ENCODE measurements around the gene NOX4. TPM values are rescaled to one million over a fixed set of nuclear protein-coding genes. Genes with fewer than 3 reads are reported as not detected.
"Not testable (repeated sequence)": the region's sequence is repeated elsewhere in the genome, so short reads cannot be mapped to it uniquely, and the experiment has no call there.

The NOX4 gene
- total and polyA plus RNA-seq, 2 donors (not counting 1 experiment from before 2014, with no cell fraction given): not detected

DNA sequence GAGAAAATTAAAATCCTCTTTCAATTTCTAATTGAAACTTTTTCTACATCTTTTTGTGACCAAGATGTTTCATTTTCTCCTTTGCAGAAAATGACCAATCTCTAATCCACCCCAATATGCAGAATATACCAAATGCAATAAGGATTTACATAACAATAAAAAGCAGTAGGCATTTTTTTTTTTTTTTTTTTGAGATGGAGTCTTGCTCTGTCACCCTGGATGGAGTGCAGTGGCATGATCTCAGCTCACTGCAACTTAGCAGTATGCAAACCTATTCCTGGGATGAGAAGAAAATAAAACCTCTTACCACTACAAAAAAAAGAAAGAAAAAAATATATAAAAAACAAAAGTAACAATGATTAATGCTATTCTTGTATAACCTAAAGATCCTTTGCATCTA, 132.0 kb downstream of the NOX4 start:
- H3K4me3 ChIP-seq (ENCODE audit: control extremely low read depth in 1 of 5, extremely low read depth in 1 of 5, insufficient read depth in 1 of 5, low read depth in 2 of 5, low read length in 4 of 5); intact Hi-C loops (cut with micrococcal nuclease); H3K79me2 ChIP-seq (ENCODE audit: control insufficient read depth, insufficient read depth, low read length); H3K4me1 Mint-ChIP-seq; ATAC-seq (ENCODE audit: low read depth); H4K20me1 ChIP-seq (ENCODE audit: control insufficient read depth, insufficient read depth, low read length, poor library complexity, severe bottlenecking); CTCF ChIA-PET; H3K4me1 ChIP-seq (ENCODE audit: control insufficient read depth in 2 of 2, insufficient read depth in 2 of 2, low read length in 2 of 2); H3K9me3 Mint-ChIP-seq (ENCODE audit: insufficient read depth); H3K4me2 ChIP-seq (replicated peaks; ENCODE audit: low read depth, low read length, poor library complexity, severe bottlenecking); H2AFZ ChIP-seq (ENCODE audit: insufficient read depth, low read depth, low read length, poor library complexity, severe bottlenecking); H3K27ac ChIP-seq (ENCODE audit: low read length in 2 of 2); H3K9ac ChIP-seq (ENCODE audit: low read length); POLR2A ChIA-PET; H3K9me3 ChIP-seq (ENCODE audit: control extremely low read depth in 1 of 3, control insufficient read depth in 2 of 3, insufficient read depth in 1 of 3, low read length in 2 of 3); H3K27me3 ChIP-seq (replicated peaks in 1 of 4; ENCODE audit: control extremely low read depth in 1 of 4, control insufficient read depth in 3 of 4, insufficient read depth in 4 of 4, low read length in 3 of 4); DNase-seq; H3K4me3 Mint-ChIP-seq; H3K27ac Mint-ChIP-seq; H3K36me3 ChIP-seq (replicated peaks in 1 of 2; ENCODE audit: control extremely low read depth in 1 of 2, control insufficient read depth in 1 of 2, extremely low read depth in 1 of 2, insufficient read depth in 2 of 2, low read length in 1 of 2); H3K27me3 Mint-ChIP-seq: not testable (repeated sequence)

- Histone ChIP-seq H3K4me3 (ENCODE audit: control extremely low read depth in 1 of 5, extremely low read depth in 1 of 5, insufficient read depth in 1 of 5, low read depth in 2 of 5, low read length in 4 of 5) (no peak overlapping the region), H3K9ac (ENCODE audit: low read length) (no peak overlapping the region), H2AFZ (ENCODE audit: insufficient read depth, low read depth, low read length, poor library complexity, severe bottlenecking) (no peak overlapping the region), H3K36me3 (replicated peaks in 1 of 2; ENCODE audit: control extremely low read depth in 1 of 2, control insufficient read depth in 1 of 2, extremely low read depth in 1 of 2, insufficient read depth in 2 of 2, low read length in 1 of 2) (no peaks in the 10 kb centered on the region), H3K9me3 (ENCODE audit: control extremely low read depth in 1 of 3, control insufficient read depth in 2 of 3, insufficient read depth in 1 of 3, low read length in 2 of 3) (no peaks in the 10 kb centered on the region), H4K20me1 (ENCODE audit: control insufficient read depth, insufficient read depth, low read length, poor library complexity, severe bottlenecking) (no peaks in the 10 kb centered on the region), H3K27ac (ENCODE audit: low read length in 2 of 2) (no peak overlapping the region), H3K79me2 (ENCODE audit: control insufficient read depth, insufficient read depth, low read length) (no peaks in the 10 kb centered on the region), H3K4me1 (ENCODE audit: control insufficient read depth in 2 of 2, insufficient read depth in 2 of 2, low read length in 2 of 2) (no peaks in the 10 kb centered on the region), H3K27me3 (replicated peaks in 1 of 4; ENCODE audit: control extremely low read depth in 1 of 4, control insufficient read depth in 3 of 4, insufficient read depth in 4 of 4, low read length in 3 of 4) (no peaks in the 10 kb centered on the region), H3K4me2 (replicated peaks; ENCODE audit: low read depth, low read length, poor library complexity, severe bottlenecking) (no peak overlapping the region)
- Mint-ChIP-seq H3K4me1 (no peaks in the 10 kb centered on the region), H3K27ac (no peak overlapping the region), H3K27me3 (no peaks in the 10 kb centered on the region), H3K9me3 (ENCODE audit: insufficient read depth) (no peaks in the 10 kb centered on the region), H3K4me3 (no peak overlapping the region)
- intact Hi-C loops (cut with micrococcal nuclease): no loop called here
- DNase-seq (no peak), ATAC-seq (ENCODE audit: low read depth) (no peak)
- no CpG with 5 or more reads among the region's 4 CpGs for WGBS (ENCODE audit: insufficient coverage)
- POLR2A ChIA-PET: no interaction called here
- no peak for TF ChIP-seq EZH2 (IDR thresholded peaks at IDR 0.05; ENCODE audit: borderline replicate concordance, insufficient read depth, low read depth, low read length, poor library complexity, severe bottlenecking)
- TF ChIP-seq CTCF (IDR thresholded peaks at IDR 0.05): no peak
- CTCF ChIA-PET: no interaction called here
These were observed 132.4 kb downstream of the NOX4 start for GRCh38 chr11:89358761-89359160.
